Measurements from ENCODE around the gene AGRN. TPM values are rescaled to one million over a fixed set of nuclear protein-coding genes. Genes with fewer than 3 reads are reported as not detected.
A peak's percentile ranks its signal among the peaks of the same experiment; 100 is the strongest.

AGRN gene
- total RNA-seq, 1 experiment from 2014 or later = 175 TPM

GRCh38 chr1:996851-997712 lies 22.8 kb upstream of the AGRN start:
- no peaks in the 10 kb centered on the region for H3K9me3 ChIP-seq (ENCODE audit: control insufficient read depth, low read depth, low read length)
- H3K14ac ChIP-seq (ENCODE audit: insufficient read depth, low read length) = no peak overlapping the region
- H3K79me2 ChIP-seq (ENCODE audit: insufficient read depth, low read length) = no peaks in the 10 kb centered on the region
- H3K23me2 ChIP-seq (ENCODE audit: insufficient read length, low read depth, low read length, poor library complexity, severe bottlenecking) = peaks cover 20% of the 10 kb centered on the region
- no peak overlapping the region for H3K18ac ChIP-seq (ENCODE audit: insufficient read length, low read depth, low read length)
- H2BK120ac ChIP-seq (ENCODE audit: low read depth, low read length, poor library complexity, severe bottlenecking) = no peak overlapping the region
- H3K79me1 ChIP-seq (ENCODE audit: insufficient read depth, low read depth, low read length, poor library complexity, severe bottlenecking) = no peaks in the 10 kb centered on the region
- no peak overlapping the region for H2AK5ac ChIP-seq (ENCODE audit: insufficient read length, low read length)
- Mint-ChIP-seq H3K36me3 (ENCODE audit: insufficient read depth in 1 of 3, low read depth in 3 of 3) (peaks cover 0 to 3% (median 2%) of the 10 kb centered on the region in 3 experiments; a peak in 2 of 7 replicates), H3K4me3 (no peak overlapping the region), H3K27me3 (ENCODE audit: low read depth) (peaks cover 79% of the 10 kb centered on the region), H3K27ac (no peak overlapping the region), H3K9me3 (peaks cover 7 to 9% of the 10 kb centered on the region in 2 experiments), H3K4me1 (peaks cover 5 to 11% of the 10 kb centered on the region in 2 experiments)
- H2BK15ac ChIP-seq (ENCODE audit: low read depth, low read length) = no peak overlapping the region
- H4K5ac ChIP-seq (ENCODE audit: insufficient read length, low read depth, low read length) = no peak overlapping the region
- no CpG with 5 or more reads among the region's 24 CpGs for WGBS (ENCODE audit: extremely low coverage, insufficient read length, low lambda C conversion rate)
- no peak overlapping the region for H3T11ph ChIP-seq (ENCODE audit: low read length)
- no peak overlapping the region for H3K27ac ChIP-seq (ENCODE audit: insufficient read length, low read depth, low read length)
- peaks cover 40% of the 10 kb centered on the region; the same call in 1 of the 2 replicates for H3K27me3 ChIP-seq (ENCODE audit: insufficient read depth, low read length)
- no peak overlapping the region for H4K91ac ChIP-seq (ENCODE audit: insufficient read length, low read depth, low read length)
- no peak overlapping the region for H3K56ac ChIP-seq (ENCODE audit: insufficient read length, low read depth, low read length)
- no peak overlapping the region for H2BK20ac ChIP-seq (ENCODE audit: low read depth, low read length, poor library complexity, severe bottlenecking)
- no peak for TF ChIP-seq CTCF (conservative IDR thresholded peaks at IDR 0.05)
- H3K4me1 ChIP-seq (ENCODE audit: insufficient read depth, low read length) = 0 out of 2 replicates have a peak, but pooled peaks cover 1% of the 10 kb centered on the region
- H3K9ac ChIP-seq (ENCODE audit: extremely low read depth, insufficient read length, low read length) = no peak overlapping the region
- no peaks in the 10 kb centered on the region for H4K20me1 ChIP-seq (ENCODE audit: control insufficient read depth, insufficient read depth, insufficient read length)
- no peak overlapping the region for H3K23ac ChIP-seq (ENCODE audit: insufficient read length, low read depth, low read length)
- no peak overlapping the region for H2BK12ac ChIP-seq (ENCODE audit: insufficient read length, low read depth, low read length)
- no peak overlapping the region for H3K4ac ChIP-seq (ENCODE audit: low read depth, low read length)
- no peak overlapping the region for H2AFZ ChIP-seq (ENCODE audit: low read length)
- H3K4me2 ChIP-seq (ENCODE audit: insufficient read depth, insufficient read length, low read length) = no peak overlapping the region
- no peak overlapping the region for H4K8ac ChIP-seq (replicated peaks; ENCODE audit: insufficient read length, low read depth, low read length)
- peak; percentile 37 for DNase-seq
- H2BK5ac ChIP-seq (ENCODE audit: insufficient read length, low read length) = no peak overlapping the region

Measured in H9 (cell line).